ENCODE measurements around the gene TEKT3.

The TEKT3 gene

DNA sequence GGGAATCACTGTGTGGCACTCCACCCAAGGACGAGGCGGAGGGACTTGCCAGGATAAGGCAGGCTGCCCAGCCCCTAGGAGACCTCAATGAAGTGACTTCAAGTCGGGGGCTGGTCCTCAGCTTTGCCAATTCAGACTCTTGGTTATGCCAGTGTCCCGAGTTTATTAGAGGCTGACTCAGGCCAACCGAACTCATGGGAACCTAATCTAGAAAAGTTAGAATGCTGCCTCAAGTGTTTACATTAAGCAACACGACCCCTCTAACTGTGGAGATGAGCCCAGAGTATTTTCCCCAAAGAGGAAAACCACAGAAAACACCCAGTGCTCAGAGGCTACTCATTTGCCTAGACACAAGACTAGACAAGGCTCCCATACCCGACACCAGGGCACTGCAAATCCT is 1.1 kb upstream of the TEKT3 start:
- no peak for DNase-seq (ENCODE audit: low read depth)
- TF ChIP-seq, protein P1, sequence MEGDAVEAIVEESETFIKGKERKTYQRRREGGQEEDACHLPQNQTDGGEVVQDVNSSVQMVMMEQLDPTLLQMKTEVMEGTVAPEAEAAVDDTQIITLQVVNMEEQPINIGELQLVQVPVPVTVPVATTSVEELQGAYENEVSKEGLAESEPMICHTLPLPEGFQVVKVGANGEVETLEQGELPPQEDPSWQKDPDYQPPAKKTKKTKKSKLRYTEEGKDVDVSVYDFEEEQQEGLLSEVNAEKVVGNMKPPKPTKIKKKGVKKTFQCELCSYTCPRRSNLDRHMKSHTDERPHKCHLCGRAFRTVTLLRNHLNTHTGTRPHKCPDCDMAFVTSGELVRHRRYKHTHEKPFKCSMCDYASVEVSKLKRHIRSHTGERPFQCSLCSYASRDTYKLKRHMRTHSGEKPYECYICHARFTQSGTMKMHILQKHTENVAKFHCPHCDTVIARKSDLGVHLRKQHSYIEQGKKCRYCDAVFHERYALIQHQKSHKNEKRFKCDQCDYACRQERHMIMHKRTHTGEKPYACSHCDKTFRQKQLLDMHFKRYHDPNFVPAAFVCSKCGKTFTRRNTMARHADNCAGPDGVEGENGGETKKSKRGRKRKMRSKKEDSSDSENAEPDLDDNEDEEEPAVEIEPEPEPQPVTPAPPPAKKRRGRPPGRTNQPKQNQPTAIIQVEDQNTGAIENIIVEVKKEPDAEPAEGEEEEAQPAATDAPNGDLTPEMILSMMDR (IDR thresholded peaks at IDR 0.05; ENCODE audit: insufficient read depth, low read depth, low read length, missing control alignments), result no peak
- H3K4me3 ChIP-seq (ENCODE audit: low read depth, low read length), result no peak overlapping the region

DNA sequence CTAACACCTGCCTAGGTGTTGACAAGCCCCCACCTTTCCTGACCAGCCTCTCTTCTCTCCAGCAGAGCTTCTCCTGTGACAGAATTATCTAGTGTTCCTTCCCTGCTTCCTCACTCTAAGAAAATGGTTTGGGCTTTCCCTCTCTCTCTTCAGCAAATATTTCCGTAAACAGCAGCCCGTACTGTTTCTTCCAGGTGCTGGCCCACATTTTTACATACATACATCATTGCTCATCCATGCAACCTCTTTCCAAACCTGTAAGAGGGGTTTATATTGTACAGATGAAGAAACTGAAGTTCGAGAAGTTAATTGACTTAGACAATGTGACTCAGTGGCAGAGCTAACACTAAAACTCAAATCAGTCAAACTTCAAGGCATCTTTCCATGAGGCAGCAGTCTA is 569 bp upstream of the TEKT3 start:
- no peak overlapping the region for H3K4me3 ChIP-seq (ENCODE audit: low read depth, low read length)
- TF ChIP-seq, protein P1 (IDR thresholded peaks at IDR 0.05; ENCODE audit: insufficient read depth, low read depth, low read length, missing control alignments), result no peak
- DNase-seq (ENCODE audit: low read depth), result no peak

DNA sequence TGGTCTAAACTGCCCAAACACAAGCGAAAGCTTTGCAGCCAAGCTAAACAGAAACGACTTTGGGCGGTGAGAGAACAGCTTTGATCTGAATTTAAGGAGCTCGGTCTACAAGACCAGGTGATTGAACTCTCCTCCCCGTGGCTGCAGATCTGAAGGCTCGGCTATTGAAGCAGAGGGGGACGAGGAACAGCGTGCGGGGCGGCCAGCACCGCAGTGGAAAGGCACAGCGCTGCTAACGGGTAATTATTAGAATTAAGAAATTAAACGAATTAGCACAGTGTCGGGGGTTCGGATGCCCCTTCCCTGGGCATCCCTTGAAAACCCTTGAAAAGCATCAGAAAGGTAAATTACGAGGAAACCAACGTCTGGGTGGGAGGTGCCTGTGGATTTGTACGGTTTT is 431 bp downstream of the TEKT3 start:
- H3K4me3 ChIP-seq (ENCODE audit: low read depth, low read length), result no peak overlapping the region
- no peak for DNase-seq (ENCODE audit: low read depth)
- TF ChIP-seq, protein P1 (IDR thresholded peaks at IDR 0.05; ENCODE audit: insufficient read depth, low read depth, low read length, missing control alignments), result no peak

DNA sequence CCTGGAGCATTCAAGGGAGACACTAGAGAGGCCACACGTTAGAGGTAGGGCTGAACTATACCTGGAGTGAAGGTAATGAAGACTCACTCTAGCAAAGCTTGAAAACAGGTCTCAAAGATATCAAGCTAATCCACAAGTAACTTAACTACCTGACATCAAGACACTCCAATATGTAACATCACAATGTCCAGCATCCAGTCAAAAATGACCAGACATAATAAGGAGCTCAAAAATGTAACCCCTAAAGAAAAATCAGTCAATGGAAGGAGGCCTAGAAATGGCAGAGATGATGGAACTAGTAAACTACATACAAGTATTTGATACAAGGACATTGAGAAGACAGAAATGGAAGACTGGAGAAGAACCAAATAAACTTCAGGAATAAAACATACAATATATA is 6.0 kb downstream of the TEKT3 start:
- H3K4me3 ChIP-seq (ENCODE audit: low read depth, low read length), result no peak overlapping the region
- TF ChIP-seq, protein P1 (IDR thresholded peaks at IDR 0.05; ENCODE audit: insufficient read depth, low read depth, low read length, missing control alignments), result no peak
- DNase-seq (ENCODE audit: low read depth), result no peak

DNA sequence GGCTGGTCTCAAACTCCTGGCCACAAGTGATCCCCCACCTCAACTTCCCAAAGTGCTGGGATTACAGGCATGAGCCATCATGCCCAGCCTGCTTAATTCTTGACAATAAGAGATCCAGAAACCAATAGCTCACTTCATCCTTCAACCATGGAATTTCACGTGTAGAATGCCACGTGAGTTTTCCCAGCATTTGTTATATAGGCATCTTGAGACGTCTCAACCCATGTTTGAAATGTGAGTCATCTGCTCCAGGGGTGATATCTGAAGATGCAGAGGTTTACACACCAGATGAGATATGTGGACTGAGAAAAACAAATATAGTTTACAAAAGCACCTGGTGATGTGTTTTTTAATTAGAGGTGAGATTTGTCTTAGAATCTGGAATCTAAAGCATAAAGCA is 7.1 kb downstream of the TEKT3 start:
- H3K4me3 ChIP-seq (ENCODE audit: low read depth, low read length), result no peak overlapping the region
- TF ChIP-seq, protein P1 (IDR thresholded peaks at IDR 0.05; ENCODE audit: insufficient read depth, low read depth, low read length, missing control alignments), result no peak
- DNase-seq (ENCODE audit: low read depth), result no peak

DNA sequence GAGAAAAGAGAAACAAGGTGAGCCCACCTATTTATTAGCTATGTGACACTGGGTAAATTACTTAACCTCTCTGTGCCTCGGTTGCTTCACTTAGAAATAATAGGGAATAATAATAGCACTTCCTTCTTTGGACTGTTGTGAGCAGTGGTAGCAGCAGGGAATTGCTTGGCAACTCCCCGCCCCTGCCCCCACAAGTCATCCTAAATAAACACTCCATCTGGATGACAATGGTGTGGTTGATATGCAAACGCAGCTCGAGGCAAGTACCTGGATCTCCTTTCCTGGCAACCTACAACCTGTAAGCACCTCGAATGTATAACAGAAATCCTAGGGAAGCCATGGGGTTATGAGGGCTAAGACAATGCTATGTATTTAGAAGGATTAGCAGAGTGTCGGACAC is 9.1 kb downstream of the TEKT3 start:
- TF ChIP-seq, protein P1 (IDR thresholded peaks at IDR 0.05; ENCODE audit: insufficient read depth, low read depth, low read length, missing control alignments), result no peak
- H3K4me3 ChIP-seq (ENCODE audit: low read depth, low read length), result no peak overlapping the region
- DNase-seq (ENCODE audit: low read depth), result no peak

DNA sequence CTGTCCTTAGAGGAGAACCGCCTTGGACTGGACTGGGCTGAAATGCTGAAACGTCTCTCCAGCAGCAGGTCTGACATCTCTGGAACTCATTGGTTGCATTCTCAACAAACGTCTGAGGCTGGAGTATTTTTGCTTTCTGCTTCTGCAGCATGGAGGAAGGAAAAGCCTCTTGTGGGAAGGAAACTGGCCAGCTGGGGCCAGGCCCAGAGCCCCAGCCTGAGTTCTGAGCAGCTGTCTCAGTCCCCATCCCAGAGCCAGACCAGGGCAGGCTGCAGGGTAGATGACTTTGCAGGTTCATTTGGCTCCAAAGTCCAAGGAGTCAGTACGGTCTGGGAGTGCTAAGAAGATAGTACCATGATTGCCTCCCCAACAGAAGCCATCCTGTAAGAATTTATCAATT is 18.3 kb downstream of the TEKT3 start:
- TF ChIP-seq, protein P1 (IDR thresholded peaks at IDR 0.05; ENCODE audit: insufficient read depth, low read depth, low read length, missing control alignments), result no peak
- H3K4me3 ChIP-seq (ENCODE audit: low read depth, low read length), result no peak overlapping the region
- DNase-seq (ENCODE audit: low read depth), result no peak
